HepG2 (cell line): ENCODE results near the gene DDIT4. TPM values are rescaled to one million over a fixed set of nuclear protein-coding genes. Genes with fewer than 3 reads are reported as not detected.

Experiments used
- ATF7-NPFF ChIP-seq: sonication (generic); formaldehyde crosslinking; IDR thresholded peaks from 2 replicates; pipeline ENCODE4 v1.8.1; 2023; ENCODE audit warnings: mild to moderate bottlenecking, low read depth, missing genetic modification reagents, moderate library complexity
- FOXK1 ChIP-seq: sonication (generic); formaldehyde crosslinking; IDR thresholded peaks from 2 replicates; pipeline ENCODE4 v1.4.0; 2020; ENCODE audit warnings: low read depth, missing genetic modification reagents, borderline replicate concordance
- GZF1 ChIP-seq: sonication (generic); formaldehyde crosslinking; IDR thresholded peaks from 2 replicates; pipeline ENCODE4 v1.5.1; 2020; ENCODE audit warnings: mild to moderate bottlenecking, missing genetic modification reagents
- HOXA3 ChIP-seq: sonication (generic); formaldehyde crosslinking; IDR thresholded peaks from 2 replicates; pipeline ENCODE4 v1.5.0; 2020; ENCODE audit warnings: missing genetic modification reagents
- HOXA5 ChIP-seq: sonication (generic); formaldehyde crosslinking; IDR thresholded peaks from 2 replicates; pipeline ENCODE4 v1.4.0; 2020; ENCODE audit warnings: missing genetic modification reagents
- NFKBIZ ChIP-seq: IDR thresholded peaks from 2 replicates; pipeline ENCODE4 v1.6.1; 2018; ENCODE audit warnings: missing genetic modification reagents, missing compliant biosample characterization
- NR2F6 ChIP-seq, 2 experiments: IDR thresholded peaks; 2 replicates each; pipeline ENCODE4 v1.6.1; 2016; ENCODE audit warnings: antibody characterized with exemption in 1 of 2, mild to moderate bottlenecking in 1 of 2
- PHF8 ChIP-seq: sonication (generic); formaldehyde crosslinking; IDR thresholded peaks from 2 replicates; pipeline ENCODE4 v1.5.0; 2020; ENCODE audit warnings: missing genetic modification reagents
- RNF2 ChIP-seq: fragments of 450-650 bp; conservative IDR thresholded peaks from 2 replicates; pipeline ENCODE4 v1.6.1; 2016; ENCODE audit warnings: low read depth
- SIX4 ChIP-seq: sonication (generic); formaldehyde crosslinking; IDR thresholded peaks from 2 replicates; pipeline ENCODE4 v1.4.0; 2020; ENCODE audit warnings: missing genetic modification reagents
- TEAD3 ChIP-seq: optimal IDR thresholded peaks from 2 replicates; pipeline ENCODE3; 2016; ENCODE audit warnings: borderline replicate concordance
- ZEB1 ChIP-seq: IDR thresholded peaks from 2 replicates; pipeline ENCODE4 v1.6.1; 2012; ENCODE audit warnings: mild to moderate bottlenecking, low read depth, inconsistent platforms; ENCODE audit not compliant: insufficient replicate concordance
- ZMYM4 ChIP-seq: sonication (generic); formaldehyde crosslinking; IDR thresholded peaks from 2 replicates; pipeline ENCODE4 v1.8.1; 2023; ENCODE audit warnings: mild to moderate bottlenecking, missing genetic modification reagents
- ZNF234 ChIP-seq: sonication (generic); formaldehyde crosslinking; conservative IDR thresholded peaks from 2 replicates; pipeline ENCODE4 v1.5.1; 2020; ENCODE audit warnings: mild to moderate bottlenecking, missing genetic modification reagents
- polyA plus RNA-seq, 8 experiments: library from polyadenylated mRNA; depleted of rRNA in 3 of 8; stranded (reverse) in 7 of 8; unstranded in 1 of 8; fragments of >200 nt; fragmentation: Illumina TruSeq in 4 of 8; extraction: Trizol in 4 of 8; gene quantifications; 2 replicates each; pipeline versions ENCODE4 v1.2.1 to v1.2.3, GENCODE V29; 2011 to 2016; ENCODE audit warnings: low read depth in 4 of 8, missing spikeins in 1 of 8, mixed read lengths in 1 of 8; ENCODE audit not compliant: insufficient read depth in 1 of 8
- total RNA-seq, 5 experiments: library from RNA; depleted of rRNA; stranded (reverse); fragments of >200 nt; fragmentation: Illumina TruSeq; extraction: Trizol; gene quantifications; 2 replicates each; pipeline ENCODE4 v1.2.3, GENCODE V29; 2016; ENCODE audit warnings: low read depth in 1 of 5
- TF ChIP-seq, protein P1 (sequence below): sonication (generic); formaldehyde crosslinking; IDR thresholded peaks from 2 replicates; pipeline ENCODE4 v1.4.0; 2020; ENCODE audit warnings: missing genetic modification reagents
- TF ChIP-seq, protein P2 (sequence below), 2 experiments: fragments of 450-650 bp in 1 of 2; sonication (generic) in 1 of 2; formaldehyde crosslinking; IDR thresholded peaks; 2 replicates each; pipeline versions ENCODE4 v1.5.0 to v1.8.0; 2020 to 2022; ENCODE audit warnings: mild to moderate bottlenecking in 1 of 2, missing genetic modification reagents in 1 of 2
- TF ChIP-seq, protein P3 (sequence below): IDR thresholded peaks from 2 replicates; pipeline ENCODE4 v1.6.1; 2012; ENCODE audit warnings: inconsistent platforms
- TF ChIP-seq, protein P4 (sequence below): IDR thresholded peaks from 2 replicates; pipeline ENCODE4 v1.6.1; 2018; ENCODE audit warnings: missing genetic modification reagents
- TF ChIP-seq, protein P5 (sequence below): sonication (generic); formaldehyde crosslinking; IDR thresholded peaks from 2 replicates; pipeline ENCODE4 v1.5.1; 2020; ENCODE audit warnings: mild to moderate bottlenecking, moderate library complexity, missing genetic modification reagents

Gene DDIT4
- total and polyA plus RNA-seq, 2 of the 13 experiments (the other 11 are each of a cell fraction or from before 2014, with no cell fraction given), result 35.6 to 40.7 TPM

DNA sequence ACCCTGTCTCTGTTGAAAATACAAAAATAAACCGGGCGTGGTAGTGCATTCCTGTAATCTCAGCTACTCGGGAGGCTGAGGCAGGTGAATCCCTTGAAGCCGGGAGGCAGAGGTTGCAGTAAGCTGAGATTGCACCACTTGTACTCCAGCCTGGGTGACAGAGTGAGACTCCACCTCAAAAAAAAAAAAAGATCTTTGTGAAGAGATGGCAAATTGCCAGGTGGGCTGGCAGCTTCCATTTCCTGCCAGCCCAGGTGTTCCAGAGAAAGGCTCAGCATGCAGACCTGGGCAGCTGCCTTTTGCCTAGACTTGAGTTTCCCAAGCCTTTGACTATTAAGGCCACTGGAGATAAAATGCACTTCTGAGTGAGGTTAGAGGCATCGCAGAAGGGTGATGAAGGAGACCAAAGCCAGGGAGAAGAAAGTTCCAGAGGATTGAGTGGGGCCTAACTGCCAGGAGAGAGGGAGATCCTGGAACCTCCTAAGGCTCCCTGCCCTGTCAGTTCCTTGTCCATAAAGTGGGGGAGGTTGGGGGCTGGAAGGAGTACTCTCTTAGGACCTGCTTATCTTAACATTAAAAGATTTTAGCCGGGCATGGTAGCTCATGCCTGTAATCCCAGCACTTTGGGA, 10.0 kb upstream of the DDIT4 start (continued):
- TF ChIP-seq HOXA3 (CRISPR knock-in tag) (peak; percentile 49; the same call in 1 of the 2 replicates), HOXA5 (CRISPR knock-in tag) (no peak), GZF1 (CRISPR knock-in tag) (no peak), TEAD3 (CRISPR knock-in tag) (peak; percentile 14), FOXK1 (CRISPR knock-in tag) (no peak), SIX4 (CRISPR knock-in tag) (no peak), ZNF234 (no peak), NFKBIZ (CRISPR knock-in tag) (no peak), PHF8 (CRISPR knock-in tag) (no peak), NR2F6 (IDR thresholded peaks at IDR 0.05) (no peak), NR2F6 (CRISPR knock-in tag; IDR thresholded peaks at IDR 0.05) (peak; percentile 22; the same call in 1 of the 2 replicates), ZEB1 (peak; percentile 69), ATF7-NPFF (CRISPR knock-in tag) (0 out of 2 replicates have a peak, but pooled peaks have one; percentile 24), RNF2 (no peak), ZMYM4 (CRISPR knock-in tag) (0 out of 2 replicates have a peak, but pooled peaks have one; percentile 22)
- TF ChIP-seq, protein P1, sequence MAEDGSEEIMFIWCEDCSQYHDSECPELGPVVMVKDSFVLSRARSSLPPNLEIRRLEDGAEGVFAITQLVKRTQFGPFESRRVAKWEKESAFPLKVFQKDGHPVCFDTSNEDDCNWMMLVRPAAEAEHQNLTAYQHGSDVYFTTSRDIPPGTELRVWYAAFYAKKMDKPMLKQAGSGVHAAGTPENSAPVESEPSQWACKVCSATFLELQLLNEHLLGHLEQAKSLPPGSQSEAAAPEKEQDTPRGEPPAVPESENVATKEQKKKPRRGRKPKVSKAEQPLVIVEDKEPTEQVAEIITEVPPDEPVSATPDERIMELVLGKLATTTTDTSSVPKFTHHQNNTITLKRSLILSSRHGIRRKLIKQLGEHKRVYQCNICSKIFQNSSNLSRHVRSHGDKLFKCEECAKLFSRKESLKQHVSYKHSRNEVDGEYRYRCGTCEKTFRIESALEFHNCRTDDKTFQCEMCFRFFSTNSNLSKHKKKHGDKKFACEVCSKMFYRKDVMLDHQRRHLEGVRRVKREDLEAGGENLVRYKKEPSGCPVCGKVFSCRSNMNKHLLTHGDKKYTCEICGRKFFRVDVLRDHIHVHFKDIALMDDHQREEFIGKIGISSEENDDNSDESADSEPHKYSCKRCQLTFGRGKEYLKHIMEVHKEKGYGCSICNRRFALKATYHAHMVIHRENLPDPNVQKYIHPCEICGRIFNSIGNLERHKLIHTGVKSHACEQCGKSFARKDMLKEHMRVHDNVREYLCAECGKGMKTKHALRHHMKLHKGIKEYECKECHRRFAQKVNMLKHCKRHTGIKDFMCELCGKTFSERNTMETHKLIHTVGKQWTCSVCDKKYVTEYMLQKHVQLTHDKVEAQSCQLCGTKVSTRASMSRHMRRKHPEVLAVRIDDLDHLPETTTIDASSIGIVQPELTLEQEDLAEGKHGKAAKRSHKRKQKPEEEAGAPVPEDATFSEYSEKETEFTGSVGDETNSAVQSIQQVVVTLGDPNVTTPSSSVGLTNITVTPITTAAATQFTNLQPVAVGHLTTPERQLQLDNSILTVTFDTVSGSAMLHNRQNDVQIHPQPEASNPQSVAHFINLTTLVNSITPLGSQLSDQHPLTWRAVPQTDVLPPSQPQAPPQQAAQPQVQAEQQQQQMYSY, result no peak
- TF ChIP-seq, protein P2, sequence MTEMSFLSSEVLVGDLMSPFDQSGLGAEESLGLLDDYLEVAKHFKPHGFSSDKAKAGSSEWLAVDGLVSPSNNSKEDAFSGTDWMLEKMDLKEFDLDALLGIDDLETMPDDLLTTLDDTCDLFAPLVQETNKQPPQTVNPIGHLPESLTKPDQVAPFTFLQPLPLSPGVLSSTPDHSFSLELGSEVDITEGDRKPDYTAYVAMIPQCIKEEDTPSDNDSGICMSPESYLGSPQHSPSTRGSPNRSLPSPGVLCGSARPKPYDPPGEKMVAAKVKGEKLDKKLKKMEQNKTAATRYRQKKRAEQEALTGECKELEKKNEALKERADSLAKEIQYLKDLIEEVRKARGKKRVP (CRISPR knock-in tag; IDR thresholded peaks at IDR 0.05), result peak in 1 of 2 experiments; percentile 69; a peak in 2 of 4 replicates
- TF ChIP-seq, protein P3, sequence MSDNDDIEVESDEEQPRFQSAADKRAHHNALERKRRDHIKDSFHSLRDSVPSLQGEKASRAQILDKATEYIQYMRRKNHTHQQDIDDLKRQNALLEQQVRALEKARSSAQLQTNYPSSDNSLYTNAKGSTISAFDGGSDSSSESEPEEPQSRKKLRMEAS, result peak; percentile 22; the same call in 1 of the 2 replicates
- TF ChIP-seq, protein P4, sequence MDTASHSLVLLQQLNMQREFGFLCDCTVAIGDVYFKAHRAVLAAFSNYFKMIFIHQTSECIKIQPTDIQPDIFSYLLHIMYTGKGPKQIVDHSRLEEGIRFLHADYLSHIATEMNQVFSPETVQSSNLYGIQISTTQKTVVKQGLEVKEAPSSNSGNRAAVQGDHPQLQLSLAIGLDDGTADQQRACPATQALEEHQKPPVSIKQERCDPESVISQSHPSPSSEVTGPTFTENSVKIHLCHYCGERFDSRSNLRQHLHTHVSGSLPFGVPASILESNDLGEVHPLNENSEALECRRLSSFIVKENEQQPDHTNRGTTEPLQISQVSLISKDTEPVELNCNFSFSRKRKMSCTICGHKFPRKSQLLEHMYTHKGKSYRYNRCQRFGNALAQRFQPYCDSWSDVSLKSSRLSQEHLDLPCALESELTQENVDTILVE (CRISPR knock-in tag), result no peak
- TF ChIP-seq, protein P5, sequence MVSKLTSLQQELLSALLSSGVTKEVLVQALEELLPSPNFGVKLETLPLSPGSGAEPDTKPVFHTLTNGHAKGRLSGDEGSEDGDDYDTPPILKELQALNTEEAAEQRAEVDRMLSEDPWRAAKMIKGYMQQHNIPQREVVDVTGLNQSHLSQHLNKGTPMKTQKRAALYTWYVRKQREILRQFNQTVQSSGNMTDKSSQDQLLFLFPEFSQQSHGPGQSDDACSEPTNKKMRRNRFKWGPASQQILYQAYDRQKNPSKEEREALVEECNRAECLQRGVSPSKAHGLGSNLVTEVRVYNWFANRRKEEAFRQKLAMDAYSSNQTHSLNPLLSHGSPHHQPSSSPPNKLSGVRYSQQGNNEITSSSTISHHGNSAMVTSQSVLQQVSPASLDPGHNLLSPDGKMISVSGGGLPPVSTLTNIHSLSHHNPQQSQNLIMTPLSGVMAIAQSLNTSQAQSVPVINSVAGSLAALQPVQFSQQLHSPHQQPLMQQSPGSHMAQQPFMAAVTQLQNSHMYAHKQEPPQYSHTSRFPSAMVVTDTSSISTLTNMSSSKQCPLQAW (CRISPR knock-in tag), result peak; percentile 36; the same call in 1 of the 2 replicates
